HepG2 (cell line): Measurements from ENCODE around the gene PRR23A. TPM values are rescaled to one million over a fixed set of nuclear protein-coding genes. Genes with fewer than 3 reads are reported as not detected.

Experiments used
- ATAC-seq: fragments of 200-7000 bp; cut with Tn5 transposase; 3 replicates; pipeline ENCODE4 v1.9.1; 2020; ENCODE audit warnings: mild to moderate bottlenecking, moderate library complexity
- BruUV-seq: library from RNA; stranded (reverse); fragments of 400-500 nt; replicated peaks from 2 replicates; lab custom pipeline; 2021; lab: Mats Ljungman, UMichigan
- CTCF ChIA-PET: fragments of 300-600 bp; formaldehyde crosslinking; extraction: SDS; loops from one replicate; lab custom pipeline; 2021; ENCODE audit warnings: low total read pairs, inconsistent platforms, low intra/inter-chr PET ratio; lab: Yijun Ruan, JAX
- POLR2A ChIA-PET: fragments of 350-600 bp; sonication (Branson Sonifier 250); formaldehyde crosslinking; loops from one replicate; lab custom pipeline; 2020; ENCODE audit warnings: antibody characterized with exemption, inconsistent platforms; lab: Yijun Ruan, JAX
- DNase-seq: peaks from one replicate; pipeline ENCODE4 v3.0.0-alpha.2; 2015; ENCODE audit warnings: low spot score
- FAIRE-seq: peaks from 3 replicates; lab custom pipeline; 2011; peaks lifted over from hg19 to GRCh38; lab: Jason Lieb, UNC
- H2AFZ ChIP-seq: one replicate; pipeline ENCODE4 v1.6.1; 2011; ENCODE audit warnings: low read length, inconsistent platforms
- H3K27ac ChIP-seq: fragments of 300-600 bp; 3 replicates; pipeline ENCODE4 v1.8.0; 2011; ENCODE audit warnings: mixed run types, mild to moderate bottlenecking, mixed read lengths, low read length, inconsistent platforms; ENCODE audit not compliant: insufficient read depth; ENCODE audit errors: extremely low read length
- H3K27me3 ChIP-seq, 2 experiments: fragments of 200-600 bp in 1 of 2; 2 replicates in 1 of 2; 3 replicates in 1 of 2; pipeline versions ENCODE4 v1.6.0 to v1.8.0; 2011; ENCODE audit warnings: low read length in 2 of 2, mild to moderate bottlenecking in 2 of 2, moderate library complexity in 2 of 2, inconsistent platforms in 1 of 2; ENCODE audit not compliant: insufficient read depth in 2 of 2, control insufficient read depth in 1 of 2
- H3K36me3 ChIP-seq, 2 experiments: fragments of 200-600 bp in 1 of 2; replicated peaks in 1 of 2; 2 replicates in 1 of 2; 3 replicates in 1 of 2; pipeline versions ENCODE4 v1.5.1 to v1.8.0; 2011; ENCODE audit warnings: low read length in 2 of 2, inconsistent platforms in 1 of 2; ENCODE audit not compliant: insufficient read depth in 2 of 2, control insufficient read depth in 1 of 2
- H3K4me1 ChIP-seq: 2 replicates; pipeline ENCODE4 v1.5.1; 2012; ENCODE audit warnings: low read length, inconsistent platforms; ENCODE audit not compliant: insufficient read depth
- H3K4me2 ChIP-seq: 2 replicates; pipeline ENCODE4 v1.6.0; 2011; ENCODE audit warnings: low read depth, low read length, inconsistent platforms
- H3K4me3 ChIP-seq, 3 experiments: fragments of 200-600 bp in 1 of 3; sonication (generic), shearing (Covaris generic) in 1 of 3; replicated peaks in 1 of 3; 2 replicates each; pipeline ENCODE4 v1.5.1; 2011 to 2016; ENCODE audit warnings: low read length in 3 of 3, inconsistent platforms in 2 of 3, low read depth in 2 of 3, mild to moderate bottlenecking in 2 of 3, control low read depth in 1 of 3, mixed read lengths in 1 of 3; ENCODE audit not compliant: insufficient read depth in 1 of 3
- H3K79me2 ChIP-seq: one replicate; pipeline ENCODE4 v1.6.1; 2011; ENCODE audit warnings: low read length, inconsistent platforms; ENCODE audit not compliant: insufficient read depth
- H3K9ac ChIP-seq: 2 replicates; pipeline ENCODE4 v1.6.0; 2011; ENCODE audit warnings: mild to moderate bottlenecking, low read depth, low read length, inconsistent platforms; ENCODE audit not compliant: insufficient read depth
- H3K9me3 ChIP-seq: 2 replicates; pipeline ENCODE4 v1.5.1; 2012; ENCODE audit warnings: mild to moderate bottlenecking, low read length
- H4K20me1 ChIP-seq: 2 replicates; pipeline ENCODE4 v1.6.0; 2011; ENCODE audit warnings: inconsistent platforms, mild to moderate bottlenecking, low read length, moderate library complexity; ENCODE audit not compliant: insufficient read depth
- ATF1 ChIP-seq: IDR thresholded peaks from 2 replicates; pipeline ENCODE4 v1.6.1; 2016; ENCODE audit warnings: mild to moderate bottlenecking, control low read depth
- CHD4 ChIP-seq: fragments of 200-600 bp; sonication (generic); IDR thresholded peaks from 2 replicates; pipeline ENCODE4 v1.7.0; 2017; ENCODE audit warnings: mild to moderate bottlenecking, low read length, borderline replicate concordance
- FOXJ3 ChIP-seq: sonication (generic); formaldehyde crosslinking; IDR thresholded peaks from 2 replicates; pipeline ENCODE4 v1.4.0; 2020; ENCODE audit warnings: missing genetic modification reagents, mild to moderate bottlenecking, borderline replicate concordance
- FOXP1 ChIP-seq, 2 experiments: fragments of 450-650 bp in 1 of 2; IDR thresholded peaks; 2 replicates each; pipeline ENCODE4 v1.6.1; 2017 to 2018; ENCODE audit warnings: antibody characterized with exemption in 1 of 2
- KDM5B ChIP-seq: sonication (generic); formaldehyde crosslinking; IDR thresholded peaks from 2 replicates; pipeline ENCODE4 v1.4.0; 2020; ENCODE audit warnings: missing genetic modification reagents, mild to moderate bottlenecking, borderline replicate concordance
- KIAA2018 ChIP-seq: sonication (generic); formaldehyde crosslinking; IDR thresholded peaks from 2 replicates; pipeline ENCODE4 v1.5.0; 2020; ENCODE audit warnings: mild to moderate bottlenecking, missing genetic modification reagents, borderline replicate concordance
- MBNL3 ChIP-seq: fragments of 250-450 bp; sonication (Bioruptor Pico); conservative IDR thresholded peaks from 2 replicates; pipeline ENCODE4 v1.8.0; 2022; ENCODE audit warnings: mild to moderate bottlenecking, inconsistent platforms
- NFIC ChIP-seq: IDR thresholded peaks from 2 replicates; pipeline ENCODE4 v1.6.1; 2012; ENCODE audit warnings: mild to moderate bottlenecking, low read length, inconsistent platforms
- RAD21 ChIP-seq: fragments of 450-650 bp; formaldehyde crosslinking; IDR thresholded peaks from 2 replicates; pipeline ENCODE4 v1.5.0; 2020; ENCODE audit warnings: mild to moderate bottlenecking
- RBM22 ChIP-seq: fragments of 200-400 bp; formaldehyde crosslinking; optimal IDR thresholded peaks from 2 replicates; pipeline ENCODE3; 2017; ENCODE audit warnings: mild to moderate bottlenecking, low read length, moderate library complexity
- SSRP1 ChIP-seq: IDR thresholded peaks from 2 replicates; pipeline ENCODE4 v1.6.1; 2016; ENCODE audit warnings: control low read depth
- ZBTB42 ChIP-seq: sonication (generic); formaldehyde crosslinking; IDR thresholded peaks from 2 replicates; pipeline ENCODE4 v1.5.0; 2020; ENCODE audit warnings: mild to moderate bottlenecking, missing genetic modification reagents
- ZMYM2 ChIP-seq: sonication (generic); formaldehyde crosslinking; IDR thresholded peaks from 2 replicates; pipeline ENCODE4 v1.8.0; 2022; ENCODE audit warnings: mild to moderate bottlenecking, missing genetic modification reagents
- ZNF569 ChIP-seq: sonication (generic); formaldehyde crosslinking; IDR thresholded peaks from 2 replicates; pipeline ENCODE4 v1.5.0; 2020; ENCODE audit warnings: mild to moderate bottlenecking, missing genetic modification reagents, moderate library complexity, borderline replicate concordance
- ZNF577 ChIP-seq: sonication (generic); formaldehyde crosslinking; IDR thresholded peaks from 2 replicates; pipeline ENCODE4 v1.4.0; 2020; ENCODE audit warnings: mild to moderate bottlenecking, low read depth, missing genetic modification reagents, borderline replicate concordance
- ZNF770 ChIP-seq: sonication (generic); formaldehyde crosslinking; IDR thresholded peaks from 2 replicates; pipeline ENCODE4 v1.5.0; 2020; ENCODE audit warnings: mild to moderate bottlenecking, missing genetic modification reagents
- WGBS: methylation state at CpG from one replicate; pipeline ENCODE4 v1.1.6; 2017; ENCODE audit warnings: low lambda C conversion rate; 5-methylcytosine and 5-hydroxymethylcytosine counted together
- in situ Hi-C: cut with HindIII; loops from 2 replicates; pipeline ENCODE4 v1.10.0; 2017; ENCODE audit warnings: low pct_unique_long_range_greater_than_20kb; ENCODE audit not compliant: extremely low pct_ligation_motif_present
- intact Hi-C: fragments of 100-400 bp; cut with micrococcal nuclease; formaldehyde crosslinking; loops from one replicate; pipeline ENCODE4 v1.10.0; 2022; ENCODE audit not compliant: unreplicated experiment
- polyA plus RNA-seq, 8 experiments: library from polyadenylated mRNA; depleted of rRNA in 3 of 8; stranded (reverse) in 7 of 8; unstranded in 1 of 8; fragments of >200 nt; fragmentation: Illumina TruSeq in 4 of 8; extraction: Trizol in 4 of 8; gene quantifications; 2 replicates each; pipeline versions ENCODE4 v1.2.1 to v1.2.3, GENCODE V29; 2011 to 2016; ENCODE audit warnings: low read depth in 4 of 8, missing spikeins in 1 of 8, mixed read lengths in 1 of 8; ENCODE audit not compliant: insufficient read depth in 1 of 8
- total RNA-seq, 5 experiments: library from RNA; depleted of rRNA; stranded (reverse); fragments of >200 nt; fragmentation: Illumina TruSeq; extraction: Trizol; gene quantifications; 2 replicates each; pipeline ENCODE4 v1.2.3, GENCODE V29; 2016; ENCODE audit warnings: low read depth in 1 of 5

Gene PRR23A
- total and polyA plus RNA-seq, 2 of the 13 experiments (the other 11 are each of a cell fraction or from before 2014, with no cell fraction given): not detected

- Histone ChIP-seq H3K9me3 (no peaks in the 10 kb centered on the region), H3K36me3 (no peaks in the 10 kb centered on the region), H3K27ac (no peak within 1 kb of the TSS), H3K9ac (no peak within 1 kb of the TSS), H2AFZ (no peak within 1 kb of the TSS), H3K4me2 (no peak within 1 kb of the TSS), H3K4me1 (no peaks in the 10 kb centered on the region), H3K79me2 (no peaks in the 10 kb centered on the region), H4K20me1 (no peaks in the 10 kb centered on the region), H3K27me3 (no peaks in the 10 kb centered on the region), H3K4me3 (no peak within 1 kb of the TSS)
- DNase-seq (peak; percentile 9), ATAC-seq (no peak; the same call in 2 of the 3 replicates), FAIRE-seq (no peak)
- ChIA-PET POLR2A (no interaction called here), CTCF (interaction anchor here (1.3 kb wide), 1 partner anchor 181 kb away, joined by 3 read pairs; no protein-coding TSS in a partner anchor)
- no TSS peak for BruUV-seq
- in situ Hi-C loops (no loop called here), intact Hi-C loops (no loop called here)
- TF ChIP-seq FOXJ3 (CRISPR knock-in tag) (no peak), RAD21 (CRISPR knock-in tag) (no peak), FOXP1 (IDR thresholded peaks at IDR 0.05) (no peak), FOXP1 (CRISPR knock-in tag; IDR thresholded peaks at IDR 0.05) (no peak), MBNL3 (CRISPR knock-in tag) (no peak), KDM5B (no peak), NFIC (no peak), ZNF577 (CRISPR knock-in tag) (no peak), ATF1 (CRISPR knock-in tag) (no peak), ZBTB42 (CRISPR knock-in tag) (no peak), RBM22 (no peak), KIAA2018 (no peak), ZNF569 (CRISPR knock-in tag) (no peak), CHD4 (no peak), ZMYM2 (CRISPR knock-in tag) (no peak), SSRP1 (CRISPR knock-in tag) (no peak), ZNF770 (no peak)
- 64% methylated on average over 15 of the region's 19 CpGs for WGBS
Measured at GRCh38 chr3:139020868-139021234, 14.8 kb upstream of the PRR23A start, which contains the start of gene PRR23B. Gene PRR23B, minus strand, starts transcription at chr3:139020926. Its CDS starts 265 bp downstream, at chr3:139020661.
